K562 (cell line): ENCODE measurements around the gene DNAH17. TPM values are rescaled to one million over a fixed set of nuclear protein-coding genes. Genes with fewer than 3 reads are reported as not detected.

ENCODE experiments used
- ATAC-seq: fragments of 200-7000 bp; cut with Tn5 transposase; 3 replicates; pipeline ENCODE4 v1.9.1; 2020; ENCODE audit warnings: moderate library complexity
- BruUV-seq: library from RNA; stranded (reverse); fragments of 400-500 nt; replicated peaks from 2 replicates; lab custom pipeline; 2021; lab: Mats Ljungman, UMichigan
- CTCF ChIA-PET: fragments of 300-600 bp; formaldehyde crosslinking; extraction: SDS; loops from one replicate; lab custom pipeline; 2021; ENCODE audit warnings: low intra/inter-chr PET ratio; lab: Yijun Ruan, JAX
- POLR2A ChIA-PET: fragments of 300-600, 350-650 bp; sonication (Branson Sonifier 250); formaldehyde crosslinking; extraction: SDS; loops from one replicate; lab custom pipeline; 2021; ENCODE audit warnings: antibody characterized with exemption, inconsistent platforms; lab: Yijun Ruan, JAX
- DNase-seq, 4 experiments: peaks; one replicate each; pipeline versions ENCODE4 v3.0.0 to v3.0.0-alpha.2; 2011 to 2018; ENCODE audit warnings: low spot score in 3 of 4, mixed read lengths in 3 of 4; ENCODE audit errors: extremely low read depth in 1 of 4
- FAIRE-seq: peaks from 2 replicates; lab custom pipeline; 2011; peaks lifted over from hg19 to GRCh38; lab: Jason Lieb, UNC
- H2AFZ ChIP-seq: 2 replicates; pipeline ENCODE4 v1.6.0; 2011; ENCODE audit warnings: low read depth, low read length, control low read depth, inconsistent platforms
- H3K27ac ChIP-seq: fragments of 200-600 bp; 3 replicates; pipeline ENCODE4 v1.8.0; 2011; ENCODE audit warnings: low read depth, mild to moderate bottlenecking, control low read depth, inconsistent platforms, low read length, moderate library complexity, mixed read lengths; ENCODE audit errors: extremely low read depth
- H3K27me3 ChIP-seq, 2 experiments: fragments of 300-600 bp in 1 of 2; 2 replicates in 1 of 2; 3 replicates in 1 of 2; pipeline versions ENCODE4 v1.6.0 to v1.8.0; 2011; ENCODE audit warnings: inconsistent platforms in 2 of 2, low read length in 2 of 2, mild to moderate bottlenecking in 1 of 2, mixed read lengths in 1 of 2, moderate library complexity in 1 of 2; ENCODE audit not compliant: control insufficient read depth in 2 of 2, insufficient read depth in 2 of 2
- H3K36me3 ChIP-seq: fragments of 300-600 bp; 3 replicates; pipeline ENCODE4 v1.8.0; 2011; ENCODE audit warnings: mild to moderate bottlenecking, low read length, inconsistent platforms; ENCODE audit not compliant: control insufficient read depth, insufficient read depth
- H3K4me1 ChIP-seq, 2 experiments: fragments of 200-600 bp in 1 of 2; replicated peaks in 1 of 2; 2 replicates in 1 of 2; 3 replicates in 1 of 2; pipeline versions ENCODE4 v1.5.1 to v1.8.0; 2011; ENCODE audit warnings: inconsistent platforms in 2 of 2, low read length in 2 of 2, mild to moderate bottlenecking in 1 of 2, mixed read lengths in 1 of 2, moderate library complexity in 1 of 2; ENCODE audit not compliant: control insufficient read depth in 2 of 2, insufficient read depth in 2 of 2
- H3K4me2 ChIP-seq: 2 replicates; pipeline ENCODE4 v1.6.1; 2011; ENCODE audit warnings: low read length, control low read depth, inconsistent platforms, mixed read lengths; ENCODE audit not compliant: insufficient read depth
- H3K4me3 ChIP-seq: fragments of 200-600 bp; sonication (generic), shearing (Covaris generic); 2 replicates; pipeline ENCODE4 v1.5.1; 2016; ENCODE audit warnings: control low read depth, inconsistent platforms
- H3K79me2 ChIP-seq: fragments of 200-600 bp; 3 replicates; pipeline ENCODE4 v1.8.0; 2011; ENCODE audit warnings: low read length, inconsistent platforms; ENCODE audit not compliant: control insufficient read depth, insufficient read depth
- H3K9ac ChIP-seq, 2 experiments: 2 replicates each; pipeline versions ENCODE4 v1.6.0 to v1.6.1; 2011; ENCODE audit warnings: low read depth in 2 of 2, low read length in 2 of 2, control low read depth in 1 of 2, inconsistent platforms in 1 of 2, mild to moderate bottlenecking in 1 of 2, mixed read lengths in 1 of 2; ENCODE audit not compliant: insufficient read depth in 1 of 2
- H3K9me1 ChIP-seq: one replicate; pipeline ENCODE4 v1.6.0; 2011; ENCODE audit warnings: inconsistent platforms, mild to moderate bottlenecking, low read length, moderate library complexity; ENCODE audit not compliant: control insufficient read depth, insufficient read depth
- H3K9me3 ChIP-seq: replicated peaks from 2 replicates; pipeline ENCODE4 v1.5.1; 2011; ENCODE audit warnings: low read depth, low read length, inconsistent platforms; ENCODE audit not compliant: control insufficient read depth, insufficient read depth
- H4K20me1 ChIP-seq: replicated peaks from 2 replicates; pipeline ENCODE4 v1.6.1; 2011; ENCODE audit warnings: low read length, inconsistent platforms, mixed read lengths; ENCODE audit not compliant: control insufficient read depth, insufficient read depth
- ATF4 ChIP-seq: fragments of 450-650 bp; formaldehyde crosslinking; IDR thresholded peaks from 2 replicates; pipeline ENCODE4 v1.4.0; 2022; ENCODE audit warnings: mild to moderate bottlenecking, moderate library complexity
- FOXP1 ChIP-seq: sonication (generic); formaldehyde crosslinking; IDR thresholded peaks from 2 replicates; pipeline ENCODE4 v1.8.0; 2022; ENCODE audit warnings: mild to moderate bottlenecking, missing genetic modification reagents
- HMG20A ChIP-seq: fragments of 450-650 bp; formaldehyde crosslinking; conservative IDR thresholded peaks from 2 replicates; pipeline ENCODE4 v1.4.0; 2020; ENCODE audit warnings: mild to moderate bottlenecking, mixed read lengths
- MAX ChIP-seq: sonication (generic); formaldehyde crosslinking; IDR thresholded peaks from 2 replicates; pipeline ENCODE4 v1.9.0; 2022; ENCODE audit warnings: mild to moderate bottlenecking, missing genetic modification reagents
- SAFB ChIP-seq: fragments of 200-400 bp; formaldehyde crosslinking; IDR thresholded peaks from 2 replicates; pipeline ENCODE4 v1.6.1; 2017; ENCODE audit warnings: low read depth, low read length, borderline replicate concordance
- STAT5A ChIP-seq: IDR thresholded peaks from 2 replicates; pipeline ENCODE4 v1.6.1; 2012; ENCODE audit warnings: low read length, inconsistent platforms, borderline replicate concordance
- ZFP36 ChIP-seq: fragments of 150-350 bp; IDR thresholded peaks from 2 replicates; pipeline ENCODE4 v1.6.1; 2018; ENCODE audit warnings: low read length, low read depth; ENCODE audit not compliant: partially characterized antibody
- WGBS: fragments of 100-300 bp; shearing (Covaris generic); methylation state at CpG from one replicate; pipeline ENCODE4 v1.1.6; 2016; ENCODE audit warnings: low coverage, mixed read lengths; ENCODE audit not compliant: insufficient coverage; ENCODE audit errors: missing lambda C conversion rate; 5-methylcytosine and 5-hydroxymethylcytosine counted together
- in situ Hi-C: fragments of 300-500 bp; cut with MboI; formaldehyde crosslinking; loops from 4 replicates; pipeline ENCODE4 v1.15.0; 2018; ENCODE audit warnings: inconsistent platforms, mixed read lengths
- intact Hi-C: fragments of 100-400 bp; cut with micrococcal nuclease; formaldehyde crosslinking; loops from 2 replicates; pipeline ENCODE4 v1.14.2; 2022
- polyA plus RNA-seq, 8 experiments: library from polyadenylated mRNA; depleted of rRNA in 4 of 8; stranded (reverse) in 5 of 8; unstranded in 3 of 8; fragments of >200 nt; fragmentation: Nextera tagmentation in 2 of 8; fragmentation: Illumina TruSeq in 1 of 8; extraction: Ambion mirVana in 2 of 8; extraction: Trizol in 1 of 8; gene quantifications; 2 replicates each; pipeline versions ENCODE4 v1.2.1 to v1.2.3, GENCODE V29; 2011 to 2014; ENCODE audit warnings: inconsistent platforms in 1 of 8, missing spikeins in 1 of 8
- total RNA-seq, 7 experiments: library from RNA; depleted of rRNA in 6 of 7; stranded (reverse); fragments of >200 nt in 6 of 7; fragmentation: Illumina TruSeq in 2 of 7; extraction: Trizol in 2 of 7; gene quantifications; 2 replicates each; pipeline versions ENCODE4 v1.2.1 to v1.2.3, GENCODE V29; 2011 to 2021; ENCODE audit warnings: low replicate concordance in 1 of 7

Gene DNAH17
- total and polyA plus RNA-seq, 9 of the 15 experiments (the other 6 are each of a cell fraction or from before 2014, with no cell fraction given): under 0.01 to 0.06 (median 0.03) TPM; not detected in 5

GRCh38 chr17:78476149-78476548, 101.0 kb downstream of the DNAH17 start:
- Histone ChIP-seq H3K27me3 (peaks cover 53 to 67% of the 10 kb centered on the region in 2 experiments), H2AFZ (no peak overlapping the region), H4K20me1 (0 out of 2 replicates have a peak, but pooled peaks cover 14% of the 10 kb centered on the region), H3K27ac (no peak overlapping the region), H3K79me2 (no peaks in the 10 kb centered on the region), H3K9me1 (no peaks in the 10 kb centered on the region), H3K9ac (no peak overlapping the region), H3K4me3 (no peak overlapping the region), H3K4me1 (peaks cover 0 to 3% of the 10 kb centered on the region in 2 experiments; a peak in 1 of 5 replicates), H3K36me3 (no peaks in the 10 kb centered on the region), H3K4me2 (no peak overlapping the region), H3K9me3 (no peaks in the 10 kb centered on the region)
- POLR2A ChIA-PET: interaction anchor here (0.6 kb wide), 1 partner anchor 10 kb away, joined by 3 read pairs; no protein-coding TSS in a partner anchor
- BruUV-seq: no TSS peak
- 40% methylated on average over 24 of the region's 28 CpGs for WGBS
- FAIRE-seq (no peak), ATAC-seq (no peak), DNase-seq (no peak)
- CTCF ChIA-PET: no interaction called here
- in situ Hi-C loops (no loop called here), intact Hi-C loops (no loop called here)
- TF ChIP-seq ATF4 (CRISPR knock-in tag) (no peak), HMG20A (CRISPR knock-in tag) (no peak), SAFB (peak; percentile 40; the same call in 1 of the 2 replicates), STAT5A (no peak), ZFP36 (no peak), FOXP1 (peak; percentile 40; the same call in 1 of the 2 replicates), MAX (CRISPR knock-in tag) (peak; percentile 78)
